H1 (cell line): ENCODE data around the gene SLC2A4RG.

Experiments used
- CBX8 ChIP-seq: fragments of 300-800, 300-1000 bp; sonication (generic); IDR thresholded peaks from 2 replicates; pipeline ENCODE4 v1.7.1; 2016; ENCODE audit warnings: low read depth, low read length, borderline replicate concordance
- CHD2 ChIP-seq: IDR thresholded peaks from 2 replicates; pipeline ENCODE4 v1.6.1; 2012; ENCODE audit warnings: low read length, improper control_type of control experiment
- CTCF ChIP-seq, 3 experiments: IDR thresholded peaks; 1 replicate in 2 of 3; 2 replicates in 1 of 3; pipeline versions ENCODE4 v1.5.1 to v1.6.1; 2011; ENCODE audit warnings: low read length in 3 of 3, mild to moderate bottlenecking in 3 of 3, inconsistent platforms in 2 of 3, low read depth in 1 of 3, moderate library complexity in 1 of 3; ENCODE audit not compliant: insufficient read depth in 1 of 3; ENCODE audit errors: control extremely low read depth in 1 of 3
- KDM4A ChIP-seq: IDR thresholded peaks from one replicate; pipeline ENCODE4 v1.7.1; 2012; ENCODE audit warnings: low read depth, mild to moderate bottlenecking, moderate library complexity, low read length, inconsistent platforms; ENCODE audit not compliant: severe bottlenecking
- NANOG ChIP-seq: IDR thresholded peaks from 2 replicates; pipeline ENCODE4 v1.6.1; 2011; ENCODE audit warnings: low read length, low read depth, mild to moderate bottlenecking, inconsistent platforms; ENCODE audit not compliant: insufficient read depth, poor library complexity, severe bottlenecking
- POLR2A ChIP-seq, 2 experiments: IDR thresholded peaks; 1 replicate in 1 of 2; 2 replicates in 1 of 2; pipeline ENCODE4 v1.6.1; 2011; ENCODE audit warnings: low read depth in 2 of 2, low read length in 2 of 2, mild to moderate bottlenecking in 2 of 2; ENCODE audit errors: control extremely low read depth in 1 of 2
- RBBP5 ChIP-seq: IDR thresholded peaks from 2 replicates; pipeline ENCODE4 v1.7.1; 2012; ENCODE audit warnings: low read depth, mild to moderate bottlenecking, inconsistent platforms, low read length, moderate library complexity, borderline replicate concordance
- SP1 ChIP-seq: IDR thresholded peaks from 2 replicates; pipeline ENCODE4 v1.6.1; 2011; ENCODE audit warnings: low read depth, low read length
- TCF12 ChIP-seq: IDR thresholded peaks from 2 replicates; pipeline ENCODE4 v1.6.1; 2011; ENCODE audit warnings: low read depth, mild to moderate bottlenecking, low read length

- no peak for TF ChIP-seq CTCF (IDR thresholded peaks at IDR 0.05; ENCODE audit: control extremely low read depth in 1 of 3, insufficient read depth in 1 of 3, low read depth in 1 of 3, low read length in 3 of 3)
- TF ChIP-seq POLR2A (IDR thresholded peaks at IDR 0.05; ENCODE audit: control extremely low read depth in 1 of 2, low read depth in 2 of 2, low read length in 2 of 2) = no peak
- no peak for TF ChIP-seq SP1
- TF ChIP-seq CBX8 = no peak
- TF ChIP-seq TCF12 = no peak
- no peak for TF ChIP-seq KDM4A
- no peak for TF ChIP-seq RBBP5
- TF ChIP-seq NANOG = no peak
- TF ChIP-seq CHD2 = no peak
Measured at GRCh38 chr20:63751471-63752271, 12.1 kb downstream of the SLC2A4RG start.
